SU-DHL-6 (cell line): ENCODE results near the gene CNPY1.

ENCODE experiments used
- H2AFZ ChIP-seq: fragments of 200-600 bp; sonication (generic); 2 replicates; pipeline ENCODE4 v1.6.1; 2014; ENCODE audit warnings: low read depth, mild to moderate bottlenecking, moderate library complexity, mixed read lengths, antibody characterized with exemption, low read length; ENCODE audit not compliant: severe bottlenecking
- H3F3A ChIP-seq: fragments of 200-600 bp; shearing (Covaris generic); 2 replicates; pipeline ENCODE4 v1.6.0; 2016; ENCODE audit warnings: antibody characterized with exemption, mild to moderate bottlenecking; ENCODE audit not compliant: insufficient read depth
- H3K27ac ChIP-seq: fragments of 200-600 bp; sonication (generic); 2 replicates; pipeline ENCODE4 v1.5.1; 2016; ENCODE audit warnings: low read depth, mild to moderate bottlenecking, low read length, moderate library complexity, mixed read lengths
- H3K27me3 ChIP-seq: fragments of 200-600 bp; sonication (generic), shearing (Covaris generic); 2 replicates; pipeline ENCODE4 v1.6.0; 2014; ENCODE audit warnings: mild to moderate bottlenecking, low read length
- H3K36me3 ChIP-seq: fragments of 200-600 bp; sonication (generic); 2 replicates; pipeline ENCODE4 v1.6.1; 2014; ENCODE audit warnings: mild to moderate bottlenecking, low read length, mixed read lengths
- H3K4me2 ChIP-seq: fragments of 300-600, 200-600 bp; shearing (Covaris generic), sonication (generic); 2 replicates; pipeline ENCODE4 v1.6.0; 2014; ENCODE audit warnings: low read length, low read depth, mild to moderate bottlenecking; ENCODE audit not compliant: poor library complexity, severe bottlenecking
- H3K4me3 ChIP-seq: fragments of 200-600 bp; sonication (generic); 2 replicates; pipeline ENCODE4 v1.5.1; 2014; ENCODE audit warnings: antibody characterized with exemption, low read length, mild to moderate bottlenecking, mixed read lengths; ENCODE audit not compliant: insufficient read depth, poor library complexity, severe bottlenecking
- H3K79me2 ChIP-seq: fragments of 200-600 bp; sonication (generic); 2 replicates; pipeline ENCODE4 v1.6.1; 2014; ENCODE audit warnings: mild to moderate bottlenecking, low read length, moderate library complexity; ENCODE audit not compliant: insufficient read depth
- H3K9ac ChIP-seq: fragments of 200-600 bp; sonication (generic); 2 replicates; pipeline ENCODE4 v1.7.0; 2014; ENCODE audit warnings: mild to moderate bottlenecking, low read length
- H3K9me2 ChIP-seq: fragments of 200-600 bp; sonication (generic); replicated peaks from 2 replicates; pipeline ENCODE4 v1.6.1; 2014; ENCODE audit warnings: low read length; ENCODE audit not compliant: insufficient read depth
- H3K9me3 ChIP-seq: fragments of 200-600 bp; sonication (generic); 2 replicates; pipeline ENCODE4 v1.6.1; 2014; ENCODE audit warnings: low read length, mixed read lengths; ENCODE audit not compliant: insufficient read depth
- H4K20me1 ChIP-seq: fragments of 200-600 bp; sonication (generic); 2 replicates; pipeline ENCODE4 v1.6.1; 2014; ENCODE audit warnings: low read depth, mild to moderate bottlenecking, antibody characterized with exemption, low read length, moderate library complexity, mixed read lengths
- EZH2phosphoT487 ChIP-seq: fragments of 200-600 bp; sonication (generic), shearing (Covaris generic); conservative IDR thresholded peaks from 2 replicates; pipeline ENCODE4 v1.6.1; 2018; ENCODE audit warnings: mild to moderate bottlenecking, antibody characterized with exemption, low read length, moderate library complexity, mixed read lengths
- TF ChIP-seq, protein P1 (sequence below): fragments of 200-600 bp; sonication (generic); IDR thresholded peaks from one replicate; pipeline ENCODE4 v1.5.1; 2017; ENCODE audit warnings: antibody characterized with exemption, mild to moderate bottlenecking, low read length, moderate library complexity; ENCODE audit not compliant: insufficient read depth, poor library complexity, severe bottlenecking

CNPY1 gene

DNA sequence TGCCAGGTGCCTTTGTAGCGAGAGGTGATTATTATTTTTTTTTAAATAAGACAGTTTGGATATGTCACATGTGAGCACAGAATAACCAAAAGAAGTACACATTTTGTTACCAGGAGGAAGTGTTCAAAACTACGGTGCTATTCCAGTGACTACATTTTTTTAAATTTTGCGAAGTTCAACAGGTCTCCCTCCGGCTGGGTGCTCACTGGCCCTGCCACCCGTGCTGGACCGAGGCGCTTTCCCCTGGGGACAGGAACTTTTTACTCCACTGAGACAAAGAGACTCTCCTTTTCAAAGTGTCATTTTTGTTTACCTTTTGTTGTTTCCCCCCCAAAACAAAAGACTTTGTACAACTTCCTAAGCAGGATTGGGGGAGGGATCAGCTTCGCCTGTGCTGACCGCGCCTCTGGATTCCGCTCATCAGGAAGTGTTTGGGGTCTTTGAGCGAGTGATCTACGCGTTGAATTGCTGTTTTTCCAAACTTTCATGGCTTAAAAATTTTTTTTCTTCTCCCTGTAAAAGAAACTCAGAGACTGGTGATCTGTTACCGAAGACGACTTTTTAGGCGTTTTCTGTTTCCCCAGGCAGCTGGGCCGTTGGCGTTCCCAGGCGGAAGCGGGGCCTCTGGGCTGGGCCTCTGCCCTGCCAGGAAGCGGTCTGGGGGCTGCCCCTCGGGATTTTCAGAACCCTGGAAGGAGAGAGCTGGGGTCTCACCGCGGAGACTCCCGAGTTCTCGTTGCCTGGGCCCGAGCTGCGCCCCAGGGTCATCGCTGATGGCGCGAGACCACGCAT lies 81.2 kb downstream of the CNPY1 start:
- no peaks in the 10 kb centered on the region for H3K27me3 ChIP-seq
- H3K9me2 ChIP-seq: no peaks in the 10 kb centered on the region
- H3K9me3 ChIP-seq: no peaks in the 10 kb centered on the region
- H3K9ac ChIP-seq: no peak overlapping the region
- no peaks in the 10 kb centered on the region for H4K20me1 ChIP-seq
- H3K79me2 ChIP-seq: no peaks in the 10 kb centered on the region
- TF ChIP-seq EZH2phosphoT487: no peak
- TF ChIP-seq, protein P1, sequence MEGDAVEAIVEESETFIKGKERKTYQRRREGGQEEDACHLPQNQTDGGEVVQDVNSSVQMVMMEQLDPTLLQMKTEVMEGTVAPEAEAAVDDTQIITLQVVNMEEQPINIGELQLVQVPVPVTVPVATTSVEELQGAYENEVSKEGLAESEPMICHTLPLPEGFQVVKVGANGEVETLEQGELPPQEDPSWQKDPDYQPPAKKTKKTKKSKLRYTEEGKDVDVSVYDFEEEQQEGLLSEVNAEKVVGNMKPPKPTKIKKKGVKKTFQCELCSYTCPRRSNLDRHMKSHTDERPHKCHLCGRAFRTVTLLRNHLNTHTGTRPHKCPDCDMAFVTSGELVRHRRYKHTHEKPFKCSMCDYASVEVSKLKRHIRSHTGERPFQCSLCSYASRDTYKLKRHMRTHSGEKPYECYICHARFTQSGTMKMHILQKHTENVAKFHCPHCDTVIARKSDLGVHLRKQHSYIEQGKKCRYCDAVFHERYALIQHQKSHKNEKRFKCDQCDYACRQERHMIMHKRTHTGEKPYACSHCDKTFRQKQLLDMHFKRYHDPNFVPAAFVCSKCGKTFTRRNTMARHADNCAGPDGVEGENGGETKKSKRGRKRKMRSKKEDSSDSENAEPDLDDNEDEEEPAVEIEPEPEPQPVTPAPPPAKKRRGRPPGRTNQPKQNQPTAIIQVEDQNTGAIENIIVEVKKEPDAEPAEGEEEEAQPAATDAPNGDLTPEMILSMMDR: no peak
- no peak overlapping the region for H3K4me2 ChIP-seq
- H2AFZ ChIP-seq: no peak overlapping the region
- no peak overlapping the region for H3K4me3 ChIP-seq
- no peaks in the 10 kb centered on the region for H3F3A ChIP-seq
- no peak overlapping the region for H3K27ac ChIP-seq
- no peaks in the 10 kb centered on the region for H3K36me3 ChIP-seq

DNA sequence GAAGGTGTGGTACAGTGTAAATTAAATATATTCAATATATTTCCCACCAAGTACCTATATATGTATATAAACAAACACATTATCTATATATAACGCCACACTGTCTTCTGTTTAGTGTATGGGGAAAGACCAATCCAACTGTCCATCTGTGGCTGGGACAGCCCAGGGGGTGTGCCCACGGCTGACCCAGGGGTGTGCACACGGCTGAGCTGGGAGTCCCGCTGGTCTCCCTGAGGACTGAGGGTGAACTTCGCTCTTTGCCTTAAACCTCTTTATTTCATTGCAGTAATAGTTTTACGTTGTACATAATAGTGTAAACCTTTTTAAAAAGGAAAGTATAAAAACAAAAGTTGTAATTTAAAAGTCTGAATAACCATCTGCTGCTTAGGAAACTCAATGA lies 82.2 kb downstream of the CNPY1 start:
- H3K27me3 ChIP-seq: no peaks in the 10 kb centered on the region

DNA sequence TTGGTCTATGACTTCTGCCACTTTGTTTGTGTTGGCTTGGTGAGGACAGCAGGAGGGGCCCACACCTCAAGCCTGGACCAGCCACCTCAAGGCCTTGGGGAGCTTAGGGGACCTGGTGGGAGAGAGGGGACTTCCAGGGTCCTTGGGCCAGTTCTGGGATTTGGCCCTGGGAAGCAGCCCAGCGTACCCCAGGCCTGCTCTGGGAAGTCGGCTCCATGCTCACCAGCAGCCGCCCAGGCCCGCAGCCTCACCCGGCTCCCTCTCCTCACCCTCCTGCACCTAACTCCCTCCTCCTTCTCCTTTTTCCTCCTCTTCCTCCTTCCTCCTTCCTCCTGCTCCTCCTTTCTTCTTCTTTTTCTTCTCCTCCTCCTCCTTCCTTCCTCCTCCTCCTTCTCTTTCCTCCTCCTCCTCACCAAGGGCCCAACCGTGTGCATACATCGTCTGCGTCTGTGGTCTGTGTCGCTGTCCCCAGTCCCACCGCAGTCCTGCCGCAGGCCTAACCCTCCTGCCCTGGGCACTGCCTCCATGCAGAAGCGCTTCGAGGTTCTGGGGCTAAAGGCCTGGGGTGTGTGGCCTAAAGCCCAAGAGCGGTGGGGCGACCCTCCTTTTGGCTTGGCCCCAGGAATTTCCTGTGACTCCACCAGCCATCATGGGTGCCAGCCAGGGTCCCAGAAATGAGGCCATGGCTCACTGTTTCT lies 83.1 kb downstream of the CNPY1 start:
- Histone ChIP-seq H3F3A (no peaks in the 10 kb centered on the region), H3K9ac (no peak overlapping the region), H3K4me3 (no peak overlapping the region), H3K36me3 (no peaks in the 10 kb centered on the region), H3K27me3 (no peaks in the 10 kb centered on the region), H3K9me2 (no peaks in the 10 kb centered on the region), H3K27ac (no peak overlapping the region), H3K9me3 (no peaks in the 10 kb centered on the region), H3K4me2 (no peak overlapping the region), H4K20me1 (no peaks in the 10 kb centered on the region), H3K79me2 (no peaks in the 10 kb centered on the region), H2AFZ (no peak overlapping the region)
- TF ChIP-seq, protein P1: no peak
- no peak for TF ChIP-seq EZH2phosphoT487

More for the DNA sequence above, 82.2 kb downstream of the CNPY1 start:
- no peak overlapping the region for H3K4me3 ChIP-seq
- no peaks in the 10 kb centered on the region for H3K9me3 ChIP-seq
- no peak overlapping the region for H3K9ac ChIP-seq
- H3K9me2 ChIP-seq: no peaks in the 10 kb centered on the region
- no peaks in the 10 kb centered on the region for H3K36me3 ChIP-seq
- H3F3A ChIP-seq: no peaks in the 10 kb centered on the region
- no peaks in the 10 kb centered on the region for H4K20me1 ChIP-seq
- TF ChIP-seq EZH2phosphoT487: no peak
- TF ChIP-seq, protein P1: no peak
- no peaks in the 10 kb centered on the region for H3K79me2 ChIP-seq
- no peak overlapping the region for H3K4me2 ChIP-seq
- no peak overlapping the region for H3K27ac ChIP-seq
- no peak overlapping the region for H2AFZ ChIP-seq
